HG03460 (cell line): ENCODE results near the gene PILRA.
"Not testable (repeated sequence)": the region's sequence is repeated elsewhere in the genome, so short reads cannot be mapped to it uniquely, and the experiment has no call there.

Experiments
- ATAC-seq: cut with Tn5 transposase; IDR thresholded peaks from one replicate; pipeline ENCODE4 v1.9.1; 2021; ENCODE audit not compliant: unreplicated experiment

The PILRA gene

DNA sequence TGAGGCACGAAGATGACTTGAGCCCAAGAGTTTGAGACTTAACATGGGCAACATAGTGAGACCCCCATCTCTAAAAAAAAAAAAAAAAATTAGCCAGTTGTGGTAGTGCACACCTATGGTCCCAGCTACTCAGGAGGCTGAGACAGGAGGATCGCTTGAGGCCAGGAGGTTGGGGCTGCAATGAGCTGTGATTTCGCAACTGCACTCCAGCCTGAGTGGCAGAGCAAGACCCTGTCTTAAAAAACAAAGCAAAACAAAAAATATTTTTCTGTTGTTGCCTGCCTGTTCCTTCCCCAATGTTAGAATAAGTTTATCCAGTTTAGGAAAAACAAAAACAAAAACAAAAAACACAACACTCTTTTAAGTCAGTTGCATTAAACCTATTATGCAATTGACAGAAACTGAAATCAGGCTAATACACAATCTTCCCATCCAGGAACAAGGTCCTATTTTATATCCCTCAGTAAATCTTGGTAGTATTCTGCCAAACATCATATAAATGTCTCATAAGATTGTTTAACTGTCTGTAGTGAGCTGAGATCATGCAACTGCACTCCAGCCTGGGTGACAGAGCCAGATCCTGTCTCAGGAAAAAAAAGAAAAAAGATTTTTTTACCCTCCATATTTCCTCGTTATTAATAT lies 4.9 kb downstream of the PILRA start:
- no peak for ATAC-seq

DNA sequence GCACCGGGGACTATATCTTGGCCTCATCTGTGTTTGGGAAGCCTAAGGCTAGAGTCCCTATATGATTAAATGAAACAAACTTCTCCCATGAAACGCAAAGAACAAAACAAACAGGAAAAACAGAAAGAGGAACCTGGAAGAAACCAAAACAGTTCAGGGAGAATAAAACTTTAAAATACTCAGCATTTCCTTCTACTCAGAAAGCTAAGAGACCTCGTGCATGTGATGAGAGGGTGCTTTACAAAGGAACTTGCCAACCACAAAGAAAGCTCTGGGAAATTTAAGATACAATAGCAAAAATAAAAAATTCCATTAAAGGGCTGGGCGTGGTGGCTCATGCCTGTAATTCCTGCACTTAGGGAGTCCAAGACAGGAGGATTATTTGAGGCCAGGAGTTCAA lies 6.9 kb downstream of the PILRA start:
- no peak for ATAC-seq

DNA sequence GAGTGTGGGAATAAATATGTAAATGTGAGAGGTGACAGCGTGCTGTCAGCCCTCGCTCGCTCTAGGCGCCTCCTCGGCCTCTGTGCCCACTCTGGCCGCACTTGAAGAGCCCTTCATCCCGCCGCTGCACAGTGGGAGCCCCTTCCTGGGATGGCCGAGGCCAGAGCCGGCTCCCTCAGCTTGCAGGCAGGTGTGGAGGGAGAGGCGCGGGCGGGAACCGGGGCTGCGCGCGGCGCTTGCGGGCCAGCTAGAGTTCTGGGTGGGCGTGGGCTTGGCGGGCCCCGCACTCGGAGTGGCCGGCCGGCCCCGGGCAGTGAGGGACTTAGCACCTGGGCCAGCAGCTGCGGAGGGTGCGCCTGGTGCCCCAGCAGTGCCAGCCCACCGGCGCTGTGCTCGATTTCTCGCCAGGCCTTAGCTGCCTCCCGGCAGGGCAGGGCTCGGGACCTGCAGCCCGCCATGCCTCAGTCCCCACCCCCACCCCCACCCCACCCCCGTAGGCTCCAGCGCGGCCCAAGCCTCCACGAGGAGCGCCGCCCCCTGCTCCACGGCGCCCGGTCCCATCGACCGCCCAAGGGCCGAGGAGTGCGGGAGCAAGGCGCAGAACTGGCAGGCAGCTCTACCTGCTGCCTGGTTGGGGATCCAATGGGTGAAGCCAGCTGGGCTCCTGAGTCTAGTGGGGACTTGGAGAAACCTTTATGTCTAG lies 8.4 kb downstream of the PILRA start:
- ATAC-seq = not testable (repeated sequence)

- not testable (repeated sequence) for ATAC-seq
Observed at GRCh38 chr7:100382234-100382853, 9.1 kb downstream of the PILRA start.

DNA sequence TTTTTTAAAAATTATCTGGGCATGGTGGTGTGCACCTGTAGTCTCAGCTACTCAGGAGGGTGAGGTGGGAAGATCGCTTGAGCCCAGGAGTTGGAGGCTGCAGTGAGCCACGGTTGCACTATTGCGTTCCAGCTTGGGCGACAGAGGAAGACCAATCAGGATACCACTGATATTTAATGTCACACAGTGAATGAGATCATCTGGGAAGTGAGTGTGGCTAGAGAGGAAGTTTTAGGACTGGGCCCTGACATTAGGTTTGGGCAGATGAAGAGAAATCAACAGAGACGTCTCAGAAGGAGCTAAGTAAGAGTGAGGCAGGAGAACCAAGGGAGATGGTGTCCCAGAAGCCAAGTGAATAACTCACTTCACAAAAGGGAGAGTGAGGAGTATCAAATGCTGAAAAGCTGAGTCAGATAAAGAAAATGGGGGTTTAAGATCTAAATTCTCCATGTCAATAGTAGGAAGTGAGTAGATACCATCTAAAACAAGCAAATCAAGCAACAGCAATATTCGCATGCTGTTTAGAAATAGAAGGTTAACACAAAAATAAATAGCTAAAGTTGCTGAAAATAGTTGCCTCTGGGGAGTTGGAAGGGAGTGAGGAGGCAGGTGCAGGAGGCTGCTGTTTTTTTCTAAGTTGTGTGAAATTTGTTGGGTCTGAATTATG lies 11.5 kb downstream of the PILRA start:
- ATAC-seq = no peak

DNA sequence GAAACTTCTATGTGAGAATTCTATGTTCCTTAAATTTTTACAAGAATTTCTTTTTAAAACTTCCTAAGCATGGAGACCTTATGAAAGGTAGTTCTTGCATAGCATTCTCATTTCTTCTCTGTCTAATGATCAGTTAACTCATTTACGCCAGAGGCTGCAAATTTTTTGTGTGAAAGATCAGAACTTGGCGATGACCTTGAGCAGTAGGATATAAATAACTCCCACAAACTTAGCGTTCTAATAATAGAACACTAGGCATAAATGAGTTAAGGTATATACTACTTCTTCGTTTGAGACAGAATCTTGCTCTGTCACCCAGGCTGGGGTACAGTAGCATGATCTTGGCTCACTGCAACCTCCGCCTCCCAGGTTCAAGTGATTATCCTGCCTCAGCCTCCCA lies 13.7 kb downstream of the PILRA start:
- ATAC-seq = no peak

DNA sequence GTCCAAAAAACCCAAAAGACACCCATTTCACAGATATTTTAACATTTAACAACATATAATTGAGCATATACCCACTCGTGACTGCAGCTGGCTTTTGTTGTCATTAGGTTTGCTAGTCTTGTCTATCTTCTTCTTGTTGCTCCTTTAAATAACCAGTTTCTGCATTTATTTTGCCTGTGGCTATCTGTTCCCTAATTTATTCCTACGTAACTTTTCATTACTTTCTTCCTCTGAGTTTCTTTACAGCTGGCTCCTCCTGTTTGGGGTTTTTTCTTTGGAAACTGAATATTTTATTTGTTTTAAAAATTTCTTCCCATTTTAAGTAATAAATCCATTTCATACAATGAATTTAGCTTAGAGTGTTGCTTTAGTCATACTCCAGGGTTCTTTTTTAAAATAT lies 14.4 kb downstream of the PILRA start:
- no peak for ATAC-seq

DNA sequence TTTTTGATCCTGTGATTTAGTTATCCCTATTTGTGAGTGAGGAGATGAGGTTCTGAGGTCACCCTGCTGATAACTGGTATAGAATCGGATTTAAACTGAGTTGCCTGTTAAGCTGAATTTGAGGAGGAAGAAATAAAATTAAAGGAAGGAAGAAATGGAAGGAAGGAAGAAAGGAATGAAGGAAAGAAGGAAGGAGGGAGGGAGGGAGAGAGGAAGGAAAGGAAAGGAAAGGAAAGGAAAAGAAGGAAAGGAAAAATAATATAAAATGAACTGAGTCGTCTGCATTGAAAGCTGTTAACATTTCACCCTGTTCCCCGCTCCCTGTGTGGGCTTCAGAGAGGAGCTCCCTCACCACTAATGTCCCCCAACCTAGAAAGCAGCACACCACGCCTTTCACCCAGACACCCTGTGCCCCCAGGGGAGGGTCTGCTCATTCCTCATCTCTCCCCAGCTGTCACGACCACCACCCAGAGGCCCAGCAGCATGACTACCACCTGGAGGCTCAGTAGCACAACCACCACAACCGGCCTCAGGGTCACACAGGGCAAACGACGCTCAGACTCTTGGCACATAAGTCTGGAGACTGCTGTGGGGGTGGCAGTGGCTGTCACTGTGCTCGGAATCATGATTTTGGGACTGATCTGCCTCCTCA lies 16.3 kb downstream of the PILRA start:
- no peak for ATAC-seq

GRCh38 chr7:100390286-100391009 lies 17.2 kb downstream of the PILRA start:
- ATAC-seq = no peak

- no peak for ATAC-seq
Observed at GRCh38 chr7:100393233-100393905, 20.1 kb downstream of the PILRA start.

DNA sequence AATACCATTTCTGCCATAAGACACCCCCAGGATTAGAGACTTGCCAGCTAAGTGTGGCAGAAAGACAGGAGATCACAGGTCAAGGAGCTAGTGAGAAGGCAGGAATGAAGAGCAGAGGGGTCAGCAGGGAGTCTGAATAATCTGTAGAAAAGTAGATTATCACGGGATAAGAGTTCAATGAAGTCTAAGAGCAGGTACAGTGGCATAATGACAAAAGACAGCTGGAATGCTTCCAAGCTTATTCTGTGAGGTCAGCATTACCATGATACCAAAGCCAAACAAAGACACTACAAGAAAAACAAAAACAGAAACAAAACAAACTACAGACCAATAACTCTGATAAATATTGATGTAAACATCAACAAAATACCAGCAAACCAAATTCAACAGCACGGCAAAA lies 20.8 kb downstream of the PILRA start:
- no peak for ATAC-seq

DNA sequence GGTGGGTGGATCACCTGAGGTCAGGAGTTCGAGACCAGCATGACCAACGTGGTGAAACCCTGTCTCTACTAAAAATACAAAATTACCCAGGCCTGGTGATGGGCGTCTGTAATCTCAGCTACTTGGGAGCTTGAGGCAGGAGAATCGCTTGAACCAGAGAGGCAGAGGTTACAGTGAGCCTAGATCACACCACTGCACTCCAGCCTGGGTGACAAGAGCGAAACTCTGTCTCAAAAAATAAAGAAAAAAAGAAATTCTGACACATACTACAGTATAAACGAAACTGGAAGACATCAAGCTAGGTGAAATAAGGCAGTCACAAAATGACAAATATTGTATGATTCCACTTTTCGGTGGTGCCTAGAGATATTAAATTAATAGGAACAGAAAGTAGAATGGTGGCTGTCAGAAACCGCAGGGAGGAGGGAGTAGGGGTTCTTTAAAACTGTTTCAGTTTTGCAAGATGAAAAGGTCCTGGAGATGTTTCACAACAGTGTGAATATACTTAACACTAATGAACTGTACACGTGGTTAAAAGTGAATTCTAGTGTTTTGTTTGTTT lies 23.2 kb downstream of the PILRA start:
- ATAC-seq = peak; percentile 89

- ATAC-seq = no peak
Observed at GRCh38 chr7:100397315-100398081, 24.2 kb downstream of the PILRA start.

GRCh38 chr7:100398239-100398638 lies 25.0 kb downstream of the PILRA start:
- ATAC-seq = no peak

GRCh38 chr7:100400041-100400440 lies 26.8 kb downstream of the PILRA start:
- no peak for ATAC-seq

DNA sequence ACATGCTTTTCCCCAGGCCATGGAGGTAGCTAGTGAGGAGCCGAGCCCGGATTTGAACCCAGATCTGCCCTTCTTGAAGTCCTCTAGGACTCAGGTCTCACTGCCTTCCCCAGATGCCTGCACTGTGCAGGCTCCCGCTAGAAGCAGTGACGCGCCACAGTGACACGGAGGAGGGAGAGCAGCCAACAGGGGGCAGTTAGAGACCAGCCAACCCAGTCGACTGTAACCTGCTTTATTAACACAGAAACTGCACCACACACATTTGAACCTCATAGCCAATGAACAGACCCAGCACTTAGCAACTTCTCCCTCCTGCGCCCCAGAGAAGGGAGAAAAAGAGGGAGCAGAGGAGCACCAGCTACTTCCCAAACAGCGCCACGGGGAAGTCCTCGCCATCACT lies 27.4 kb downstream of the PILRA start:
- no peak for ATAC-seq

DNA sequence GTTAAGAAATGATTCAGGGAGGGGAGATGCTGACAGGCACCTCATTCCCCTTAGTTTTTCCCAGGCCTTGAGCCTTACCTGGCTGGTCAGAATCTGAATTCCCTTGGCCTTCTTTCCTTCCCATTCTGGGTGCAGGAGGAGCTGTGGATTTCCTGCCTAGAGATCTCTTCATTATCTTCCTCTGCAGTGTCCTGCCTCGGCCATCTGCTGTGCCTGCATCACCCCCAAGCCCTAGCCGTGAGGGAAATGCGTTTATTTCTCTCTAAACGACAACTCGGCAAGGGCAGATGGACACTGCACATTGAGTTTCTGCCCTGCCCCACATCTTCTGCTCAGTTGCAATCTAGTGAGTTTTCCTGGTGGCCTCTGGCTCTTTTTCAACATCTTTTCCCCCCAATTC lies 28.5 kb downstream of the PILRA start:
- ATAC-seq = no peak

- no peak for ATAC-seq
Observed at GRCh38 chr7:100402241-100402640, 29.0 kb downstream of the PILRA start.

- no peak for ATAC-seq
Observed at GRCh38 chr7:100406767-100407166, 33.5 kb downstream of the PILRA start.
